ENCODE measurements around the gene GSC2.
A peak's percentile ranks its signal among the peaks of the same experiment; 100 is the strongest.

GSC2 gene

GRCh38 chr22:19149991-19150390, at the start of gene GSC2:
TSS of gene GSC2 (minus strand) at chr22:19150292. CDS start at chr22:19150283, 9 bp downstream.
- DNase-seq, result no peak

- no peak for DNase-seq
Measured at GRCh38 chr22:19199479-19199878, 49.4 kb upstream of the GSC2 start.

- DNase-seq, result no peak
Measured at GRCh38 chr22:19197997-19198865, 48.1 kb upstream of the GSC2 start.

- no peak for DNase-seq
Measured at GRCh38 chr22:19196841-19197612, 46.9 kb upstream of the GSC2 start.

- DNase-seq, result no peak
Measured at GRCh38 chr22:19195796-19196731, 46.0 kb upstream of the GSC2 start.

GRCh38 chr22:19194766-19195536, 44.9 kb upstream of the GSC2 start:
- DNase-seq, result no peak

- no peak for DNase-seq
Measured at GRCh38 chr22:19193879-19194278, 43.8 kb upstream of the GSC2 start.

GRCh38 chr22:19187716-19188563, 37.8 kb upstream of the GSC2 start:
- no peak for DNase-seq

- no peak for DNase-seq
Measured at GRCh38 chr22:19184276-19184997, 34.3 kb upstream of the GSC2 start.

- DNase-seq, result no peak
Measured at GRCh38 chr22:19183216-19183615, 33.1 kb upstream of the GSC2 start.

GRCh38 chr22:19182472-19183157, 32.5 kb upstream of the GSC2 start:
- no peak for DNase-seq

GRCh38 chr22:19181786-19182471, 31.8 kb upstream of the GSC2 start:
- DNase-seq, result no peak

- no peak for DNase-seq
Measured at GRCh38 chr22:19180740-19181410, 30.8 kb upstream of the GSC2 start.

GRCh38 chr22:19180234-19180633, 30.1 kb upstream of the GSC2 start:
- no peak for DNase-seq

- DNase-seq, result no peak
Measured at GRCh38 chr22:19179497-19180048, 29.5 kb upstream of the GSC2 start.

GRCh38 chr22:19178657-19179496, 28.8 kb upstream of the GSC2 start, which contains the start of gene SLC25A1:
TSS of gene SLC25A1 (minus strand) at chr22:19178736. CDS start at chr22:19178673, 63 bp downstream.
- DNase-seq, result peak in 3 of 4 experiments; percentile 44 to 71 (median 48)

GRCh38 chr22:19178065-19178656, 28.1 kb upstream of the GSC2 start:
- DNase-seq, result peak in 1 of 4 experiments; percentile 62

All from activated naive CD4-positive, alpha-beta T cell (primary cell).